ENCODE measurements around the gene NLGN1.

GRCh38 chr3:173711619-173712018, 314.1 kb downstream of the NLGN1 start:
- TF ChIP-seq CTCF (IDR thresholded peaks at IDR 0.05; ENCODE audit: low read length), result no peak
- TF ChIP-seq EZH2 (IDR thresholded peaks at IDR 0.05; ENCODE audit: borderline replicate concordance, low read length), result no peak

All from OCI-LY1 (cell line).